ENCODE data around the gene NAV3. TPM values are rescaled to one million over a fixed set of nuclear protein-coding genes. Genes with fewer than 3 reads are reported as not detected.
A peak's percentile ranks its signal among the peaks of the same experiment; 100 is the strongest.

NAV3 gene
- total RNA-seq, 2 donors from 2014 or later = 9.0 to 12.6 TPM

- DNase-seq (ENCODE audit: low spot score) = no peak
Observed at GRCh38 chr12:77818351-77818750, 12.3 kb upstream of the NAV3 start.

GRCh38 chr12:77821699-77822203 is 8.9 kb upstream of the NAV3 start:
- WGBS = 11% methylated on average over 2 of the region's 2 CpGs
- H3K4me1 ChIP-seq (replicated peaks) = no peaks in the 10 kb centered on the region
- no peaks in the 10 kb centered on the region for H3K36me3 ChIP-seq
- H3K27me3 ChIP-seq (replicated peaks; ENCODE audit: insufficient read depth) = no peaks in the 10 kb centered on the region
- H3K9me3 ChIP-seq = no peaks in the 10 kb centered on the region
- intact Hi-C loops (cut with DNase I) = no loop called here
- no peak overlapping the region for H3K27ac ChIP-seq
- TF ChIP-seq CTCF (IDR thresholded peaks at IDR 0.05) = no peak
- peak; percentile 2 for TF ChIP-seq POLR2AphosphoS5 (IDR thresholded peaks at IDR 0.05)
- TF ChIP-seq POLR2A (IDR thresholded peaks at IDR 0.05) = no peak
- no peak for DNase-seq (ENCODE audit: low spot score)
- no peak overlapping the region for H3K4me3 ChIP-seq

More at GRCh38 chr12:77818351-77818750, 12.3 kb upstream of the NAV3 start:
- Histone ChIP-seq H3K4me1 (replicated peaks) (no peaks in the 10 kb centered on the region), H3K4me3 (no peak overlapping the region), H3K27ac (no peak overlapping the region), H3K27me3 (replicated peaks; ENCODE audit: insufficient read depth) (no peaks in the 10 kb centered on the region), H3K36me3 (no peaks in the 10 kb centered on the region), H3K9me3 (no peaks in the 10 kb centered on the region)
- TF ChIP-seq CTCF (IDR thresholded peaks at IDR 0.05) (no peak), POLR2A (IDR thresholded peaks at IDR 0.05) (no peak), POLR2AphosphoS5 (IDR thresholded peaks at IDR 0.05) (no peak)
- WGBS = 88% methylated on average over 4 of the region's 4 CpGs
- intact Hi-C loops (cut with DNase I) = no loop called here

DNA sequence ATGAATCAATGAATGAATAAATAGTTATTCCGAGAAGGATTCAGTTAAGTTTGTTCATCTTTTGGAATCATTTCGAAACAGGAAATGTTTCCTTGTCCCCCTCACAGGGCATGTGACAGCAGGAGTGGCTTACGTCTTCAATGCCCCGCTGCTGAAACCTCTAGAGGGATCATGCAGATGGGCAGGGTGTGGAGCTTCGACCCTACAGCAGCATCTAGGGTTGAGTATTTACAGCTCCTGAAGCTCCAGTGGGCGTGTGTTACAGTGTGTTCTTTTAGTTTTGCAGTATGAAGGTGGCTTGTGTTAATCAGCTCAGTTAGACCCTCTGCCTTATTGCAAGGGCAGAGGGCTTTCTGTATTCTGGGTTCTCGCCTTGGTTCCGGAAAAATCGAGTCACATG is 2.6 kb downstream of the NAV3 start:
- no peaks in the 10 kb centered on the region for H3K27me3 ChIP-seq (replicated peaks; ENCODE audit: insufficient read depth)
- WGBS = 54% methylated on average over 9 of the region's 9 CpGs
- DNase-seq (ENCODE audit: low spot score) = no peak
- no peaks in the 10 kb centered on the region for H3K9me3 ChIP-seq
- H3K27ac ChIP-seq = no peak overlapping the region
- H3K4me1 ChIP-seq (replicated peaks) = no peaks in the 10 kb centered on the region
- intact Hi-C loops (cut with DNase I) = no loop called here
- H3K4me3 ChIP-seq = no peak overlapping the region
- no peak for TF ChIP-seq CTCF (IDR thresholded peaks at IDR 0.05)
- TF ChIP-seq POLR2AphosphoS5 (IDR thresholded peaks at IDR 0.05) = no peak
- TF ChIP-seq POLR2A (IDR thresholded peaks at IDR 0.05) = no peak
- no peaks in the 10 kb centered on the region for H3K36me3 ChIP-seq

- TF ChIP-seq POLR2AphosphoS5 (IDR thresholded peaks at IDR 0.05) = no peak
- TF ChIP-seq POLR2A (IDR thresholded peaks at IDR 0.05) = no peak
- TF ChIP-seq CTCF (IDR thresholded peaks at IDR 0.05) = no peak
- DNase-seq (ENCODE audit: low spot score) = no peak
- intact Hi-C loops (cut with DNase I) = no loop called here
- Histone ChIP-seq H3K27me3 (replicated peaks; ENCODE audit: insufficient read depth) (no peaks in the 10 kb centered on the region), H3K27ac (no peak overlapping the region), H3K4me3 (no peak overlapping the region), H3K4me1 (replicated peaks) (no peaks in the 10 kb centered on the region), H3K36me3 (no peaks in the 10 kb centered on the region), H3K9me3 (no peaks in the 10 kb centered on the region)
- 37% methylated on average over 2 of the region's 2 CpGs for whole genome bisulfite sequencing
Observed at GRCh38 chr12:77834618-77835017, 3.9 kb downstream of the NAV3 start.

GRCh38 chr12:77835969-77836368 is 5.3 kb downstream of the NAV3 start:
- DNase-seq (ENCODE audit: low spot score) = no peak
- Histone ChIP-seq H3K27ac (no peak overlapping the region), H3K9me3 (no peaks in the 10 kb centered on the region), H3K36me3 (no peaks in the 10 kb centered on the region), H3K27me3 (replicated peaks; ENCODE audit: insufficient read depth) (no peaks in the 10 kb centered on the region), H3K4me1 (replicated peaks) (no peaks in the 10 kb centered on the region), H3K4me3 (no peak overlapping the region)
- intact Hi-C loops (cut with DNase I) = no loop called here
- TF ChIP-seq CTCF (IDR thresholded peaks at IDR 0.05) (no peak), POLR2A (IDR thresholded peaks at IDR 0.05) (no peak), POLR2AphosphoS5 (IDR thresholded peaks at IDR 0.05) (no peak)

Measured in prostate gland (tissue), 2 donors.